Right ventricle myocardium inferior (tissue), 1 donor: ENCODE data around the gene UBTF. TPM values are rescaled to one million over a fixed set of nuclear protein-coding genes. Genes with fewer than 3 reads are reported as not detected.
A peak's percentile ranks its signal among the peaks of the same experiment; 100 is the strongest.

Experiments
- ATAC-seq: fragments of 200-7000 bp; cut with Tn5 transposase; one replicate; pipeline ENCODE4 v1.9.1; 2020; ENCODE audit warnings: mild to moderate bottlenecking, moderate library complexity
- DNase-seq: peaks from one replicate; pipeline ENCODE4 v3.0.0; 2021; ENCODE audit errors: missing footprints
- intact Hi-C: fragments of 100-400 bp; cut with DNase I; formaldehyde crosslinking; loops from one replicate; pipeline ENCODE4 v1.11.0; 2022
- total RNA-seq: library from RNA; stranded (reverse); fragmentation: NEBNext Ultra II Directional; extraction: Animal tissue kit (Norgen Biotek cat#: 25700); gene quantifications from one replicate; pipeline ENCODE4 v1.2.1, GENCODE V29; 2021
- donor health status: DM: no; HTN: yes; CAD: no; lungs with severe emphysema.

Gene UBTF
- total RNA-seq, 1 donor from 2014 or later = 57.5 TPM

GRCh38 chr17:44204441-44204882, 15.0 kb downstream of the UBTF start:
- no peak for DNase-seq
- intact Hi-C loops = loop anchor here (10.0 kb wide), 1 partner anchor 300 kb away; the partner anchor contains the start of gene GPATCH8
- ATAC-seq = no peak

GRCh38 chr17:44203731-44204440, 15.6 kb downstream of the UBTF start:
- ATAC-seq = no peak
- intact Hi-C loops = loop anchor here (10.0 kb wide), 1 partner anchor 301 kb away; the partner anchor contains the start of gene GPATCH8
- no peak for DNase-seq

- intact Hi-C loops = loop anchor here (10.0 kb wide), 1 partner anchor 302 kb away; the partner anchor contains the start of gene GPATCH8
- no peak for ATAC-seq
- no peak for DNase-seq
Measured at GRCh38 chr17:44202756-44203155, 16.7 kb downstream of the UBTF start.

GRCh38 chr17:44200478-44201155, 18.9 kb downstream of the UBTF start:
- ATAC-seq (peak; percentile 1), DNase-seq (no peak)
- intact Hi-C loops = loop anchor here (1.0 to 10.0 kb wide), 3 partner anchors 14 to 304 kb away; partner anchors contain the start of genes GPATCH8 and TMUB2

- intact Hi-C loops = loop anchor here (1.0 to 10.0 kb wide), 3 partner anchors 13 to 305 kb away; partner anchors contain the start of genes GPATCH8 and TMUB2
- ATAC-seq = peak; percentile 96
- peak; percentile 99 for DNase-seq
Measured at GRCh38 chr17:44199553-44200477, 19.7 kb downstream of the UBTF start, which contains the start of gene ATXN7L3. Gene ATXN7L3, minus strand, starts transcription at chr17:44199884. Its CDS starts 1,814 bp downstream, at chr17:44198070.

GRCh38 chr17:44198721-44199552, 20.5 kb downstream of the UBTF start:
- ATAC-seq = peak; percentile 37
- DNase-seq = peak; percentile 87
- intact Hi-C loops = no loop called here

GRCh38 chr17:44197980-44198720, 21.3 kb downstream of the UBTF start:
- ATAC-seq = no peak
- intact Hi-C loops = no loop called here
- no peak for DNase-seq

GRCh38 chr17:44197107-44197506, 22.4 kb downstream of the UBTF start:
- no peak for DNase-seq
- intact Hi-C loops = no loop called here

GRCh38 chr17:44193326-44194084, 26.0 kb downstream of the UBTF start:
- DNase-seq (no peak), ATAC-seq (no peak)
- intact Hi-C loops = no loop called here

More at GRCh38 chr17:44197107-44197506, 22.4 kb downstream of the UBTF start:
- ATAC-seq = no peak

GRCh38 chr17:44192750-44193149, 26.7 kb downstream of the UBTF start:
- no peak for DNase-seq
- no peak for ATAC-seq
- intact Hi-C loops = no loop called here

GRCh38 chr17:44191941-44192496, 27.5 kb downstream of the UBTF start:
- no peak for DNase-seq
- intact Hi-C loops = no loop called here
- ATAC-seq = no peak

GRCh38 chr17:44191369-44191768, 28.1 kb downstream of the UBTF start:
- ATAC-seq = no peak
- DNase-seq = no peak
- intact Hi-C loops = no loop called here

- ATAC-seq (no peak), DNase-seq (no peak)
- intact Hi-C loops = no loop called here
Measured at GRCh38 chr17:44190481-44190880, 29.0 kb downstream of the UBTF start.

GRCh38 chr17:44188576-44189403, 30.7 kb downstream of the UBTF start:
- no peak for ATAC-seq
- no peak for DNase-seq
- intact Hi-C loops = no loop called here

- intact Hi-C loops = loop anchor here (2.0 kb wide), 1 partner anchor 13 kb away; no protein-coding TSS in a partner anchor
- DNase-seq = peak; percentile 86
- peak; percentile 76 for ATAC-seq
Measured at GRCh38 chr17:44187131-44187899, 32.2 kb downstream of the UBTF start.
